ENCODE data around the gene SLC17A9.

Gene SLC17A9

DNA sequence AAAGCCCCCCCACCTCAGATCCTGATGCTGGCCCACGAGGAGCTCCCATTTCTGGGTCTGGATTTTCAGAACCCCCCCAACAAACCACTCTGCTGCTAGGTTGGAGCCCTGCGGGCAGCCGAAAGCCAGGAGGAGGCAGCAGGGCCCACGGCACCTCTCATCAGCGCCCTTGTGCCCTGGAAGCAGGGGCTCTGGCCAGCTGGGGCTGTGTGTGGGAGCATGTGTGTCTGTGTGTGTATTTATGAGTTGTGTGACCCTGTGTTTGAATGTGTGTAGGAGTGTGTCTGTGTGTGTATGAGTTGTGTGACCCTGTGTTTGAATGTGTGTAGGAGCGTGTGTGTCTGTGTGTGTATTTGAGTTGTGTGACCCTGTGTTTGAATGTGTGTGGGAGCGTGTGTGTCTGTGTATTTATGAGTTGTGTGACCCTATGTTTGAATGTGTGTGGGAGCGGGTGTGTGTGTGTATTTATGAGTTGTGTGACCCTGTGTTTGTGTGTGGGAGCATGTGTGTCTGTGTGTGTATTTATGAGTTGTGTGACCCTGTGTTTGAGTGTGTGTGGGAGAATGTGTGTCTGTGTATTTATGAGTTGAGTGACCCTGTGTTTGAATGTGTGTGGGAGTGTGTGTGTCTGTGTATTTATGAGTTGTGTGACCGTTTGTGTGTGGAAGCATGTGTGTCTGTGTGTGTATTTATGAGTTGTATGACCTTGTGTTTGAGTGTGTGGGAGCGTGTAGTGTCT lies 18.9 kb downstream of the SLC17A9 start:
- no peak overlapping the region for H3K4me3 ChIP-seq (ENCODE audit: low read depth, low read length)
- DNase-seq (ENCODE audit: low read depth): no peak
- TF ChIP-seq, protein P1, sequence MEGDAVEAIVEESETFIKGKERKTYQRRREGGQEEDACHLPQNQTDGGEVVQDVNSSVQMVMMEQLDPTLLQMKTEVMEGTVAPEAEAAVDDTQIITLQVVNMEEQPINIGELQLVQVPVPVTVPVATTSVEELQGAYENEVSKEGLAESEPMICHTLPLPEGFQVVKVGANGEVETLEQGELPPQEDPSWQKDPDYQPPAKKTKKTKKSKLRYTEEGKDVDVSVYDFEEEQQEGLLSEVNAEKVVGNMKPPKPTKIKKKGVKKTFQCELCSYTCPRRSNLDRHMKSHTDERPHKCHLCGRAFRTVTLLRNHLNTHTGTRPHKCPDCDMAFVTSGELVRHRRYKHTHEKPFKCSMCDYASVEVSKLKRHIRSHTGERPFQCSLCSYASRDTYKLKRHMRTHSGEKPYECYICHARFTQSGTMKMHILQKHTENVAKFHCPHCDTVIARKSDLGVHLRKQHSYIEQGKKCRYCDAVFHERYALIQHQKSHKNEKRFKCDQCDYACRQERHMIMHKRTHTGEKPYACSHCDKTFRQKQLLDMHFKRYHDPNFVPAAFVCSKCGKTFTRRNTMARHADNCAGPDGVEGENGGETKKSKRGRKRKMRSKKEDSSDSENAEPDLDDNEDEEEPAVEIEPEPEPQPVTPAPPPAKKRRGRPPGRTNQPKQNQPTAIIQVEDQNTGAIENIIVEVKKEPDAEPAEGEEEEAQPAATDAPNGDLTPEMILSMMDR (conservative IDR thresholded peaks at IDR 0.05; ENCODE audit: low read depth, low read length): no peak

DNA sequence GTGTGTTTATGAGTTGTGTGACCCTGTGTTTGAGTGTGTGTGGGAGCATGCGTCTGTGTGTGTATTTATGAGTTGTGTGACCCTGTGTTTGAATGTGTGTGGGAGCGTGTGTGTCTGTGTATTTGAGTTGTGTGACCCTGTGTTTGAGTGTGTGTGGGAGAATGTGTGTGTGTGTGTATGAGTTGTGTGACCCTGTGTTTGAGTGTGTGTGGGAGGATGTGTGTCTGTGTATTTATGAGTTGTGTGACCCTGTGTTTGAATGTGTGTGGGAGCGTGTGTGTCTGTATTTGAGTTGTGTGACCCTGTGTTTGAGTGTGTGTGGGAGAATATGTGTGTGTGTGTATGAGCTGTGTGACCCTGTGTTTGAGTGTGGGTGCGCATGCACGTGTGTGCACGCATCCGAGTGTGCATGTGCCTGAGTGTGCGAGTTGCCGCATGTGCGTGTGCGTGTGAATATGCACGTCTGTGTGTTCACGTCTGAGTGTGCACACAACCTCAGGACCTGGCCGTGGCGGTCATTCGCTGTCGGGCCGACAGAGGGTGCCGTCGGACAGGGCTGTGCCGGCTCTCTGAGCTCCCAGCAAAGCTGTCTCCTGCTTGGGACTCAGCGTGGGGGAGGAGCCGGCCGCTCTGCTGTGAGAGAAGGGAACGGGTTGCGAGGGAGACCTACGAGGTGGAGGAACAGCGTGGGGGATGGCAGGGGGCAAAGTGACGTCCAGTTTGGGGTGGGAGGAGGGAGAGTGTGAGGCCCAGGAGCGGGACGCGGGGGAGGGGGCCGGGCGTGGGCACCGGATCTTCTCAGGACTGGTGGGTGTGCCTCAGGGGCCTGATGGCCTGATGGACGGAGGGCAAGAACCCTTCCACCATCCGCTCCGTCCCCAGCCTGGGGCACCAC lies 19.7 kb downstream of the SLC17A9 start:
- TF ChIP-seq, protein P1 (conservative IDR thresholded peaks at IDR 0.05; ENCODE audit: low read depth, low read length): peak; percentile 96
- no peak overlapping the region for H3K4me3 ChIP-seq (ENCODE audit: low read depth, low read length)
- DNase-seq (ENCODE audit: low read depth): peak; percentile 86

DNA sequence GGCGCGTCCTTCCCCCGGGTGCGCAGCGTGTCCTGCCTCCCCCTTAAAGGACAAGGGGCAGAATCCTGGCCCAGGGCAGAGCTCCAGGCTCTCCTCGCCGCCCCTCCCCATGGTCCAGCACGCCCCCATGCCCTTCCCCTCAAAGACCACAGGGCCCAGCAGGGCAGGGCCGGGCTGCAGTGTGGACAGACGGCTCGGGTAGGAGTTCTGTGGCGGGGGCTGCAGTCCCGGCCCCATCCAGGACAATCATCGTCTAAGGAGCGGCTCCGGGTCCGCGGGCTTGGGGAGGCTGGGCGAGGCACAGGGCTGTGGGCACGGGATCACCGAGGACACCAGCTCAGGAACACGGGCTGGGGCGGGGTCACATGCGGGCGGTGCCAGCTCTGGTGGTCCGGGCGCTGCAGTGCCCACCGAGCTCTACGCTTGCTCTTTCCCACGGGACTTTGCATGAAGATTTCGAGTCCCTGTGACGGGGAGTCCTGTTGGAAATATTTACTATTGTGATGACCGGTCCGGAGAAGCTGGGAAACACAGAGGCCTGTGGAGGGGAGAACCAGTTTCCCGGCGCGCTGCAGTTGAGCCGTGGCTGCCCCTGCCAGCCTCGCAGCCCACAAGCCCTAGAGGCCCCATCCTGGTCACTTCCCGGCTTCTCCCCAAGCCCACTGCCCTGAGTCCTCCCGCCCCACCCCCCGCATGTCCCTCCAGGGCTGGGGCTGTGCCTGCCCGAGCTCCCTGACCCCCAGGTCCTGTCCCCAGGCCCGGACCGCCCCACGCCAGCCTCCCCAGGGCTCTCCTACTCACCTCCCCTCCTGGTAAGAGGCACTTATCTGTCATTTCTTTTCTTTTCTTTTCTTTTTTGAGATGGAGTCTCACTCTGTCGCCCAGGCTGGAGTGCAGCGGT lies 20.6 kb downstream of the SLC17A9 start:
- DNase-seq (ENCODE audit: low read depth): no peak
- H3K4me3 ChIP-seq (ENCODE audit: low read depth, low read length): no peak overlapping the region
- TF ChIP-seq, protein P1 (conservative IDR thresholded peaks at IDR 0.05; ENCODE audit: low read depth, low read length): no peak

DNA sequence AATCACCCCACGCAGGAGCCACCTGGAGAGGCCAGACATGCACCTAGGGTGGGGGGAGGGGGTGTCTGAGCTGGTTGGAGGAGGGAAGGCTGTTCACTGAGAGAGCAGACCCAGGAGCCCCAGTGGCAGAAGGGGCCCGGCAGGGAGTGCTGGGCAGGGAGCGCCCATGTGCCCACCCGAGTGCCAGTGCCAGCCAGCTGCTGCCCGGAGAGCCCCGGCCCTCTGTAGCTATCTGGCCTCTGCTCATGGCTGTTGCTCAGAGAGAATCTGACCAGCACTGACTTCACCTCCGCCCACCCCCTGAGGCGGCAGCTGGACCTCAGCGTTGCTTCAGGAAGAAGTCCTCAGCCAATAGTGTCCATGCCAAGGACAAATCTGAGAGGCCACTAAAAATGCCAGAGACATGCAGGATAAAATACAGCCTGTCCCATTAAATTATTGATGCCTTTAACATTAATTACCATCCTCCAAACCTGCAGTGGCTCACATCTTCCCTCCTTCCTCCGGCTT lies 22.8 kb downstream of the SLC17A9 start:
- no peak for DNase-seq (ENCODE audit: low read depth)
- TF ChIP-seq, protein P1 (conservative IDR thresholded peaks at IDR 0.05; ENCODE audit: low read depth, low read length): no peak
- no peak overlapping the region for H3K4me3 ChIP-seq (ENCODE audit: low read depth, low read length)

DNA sequence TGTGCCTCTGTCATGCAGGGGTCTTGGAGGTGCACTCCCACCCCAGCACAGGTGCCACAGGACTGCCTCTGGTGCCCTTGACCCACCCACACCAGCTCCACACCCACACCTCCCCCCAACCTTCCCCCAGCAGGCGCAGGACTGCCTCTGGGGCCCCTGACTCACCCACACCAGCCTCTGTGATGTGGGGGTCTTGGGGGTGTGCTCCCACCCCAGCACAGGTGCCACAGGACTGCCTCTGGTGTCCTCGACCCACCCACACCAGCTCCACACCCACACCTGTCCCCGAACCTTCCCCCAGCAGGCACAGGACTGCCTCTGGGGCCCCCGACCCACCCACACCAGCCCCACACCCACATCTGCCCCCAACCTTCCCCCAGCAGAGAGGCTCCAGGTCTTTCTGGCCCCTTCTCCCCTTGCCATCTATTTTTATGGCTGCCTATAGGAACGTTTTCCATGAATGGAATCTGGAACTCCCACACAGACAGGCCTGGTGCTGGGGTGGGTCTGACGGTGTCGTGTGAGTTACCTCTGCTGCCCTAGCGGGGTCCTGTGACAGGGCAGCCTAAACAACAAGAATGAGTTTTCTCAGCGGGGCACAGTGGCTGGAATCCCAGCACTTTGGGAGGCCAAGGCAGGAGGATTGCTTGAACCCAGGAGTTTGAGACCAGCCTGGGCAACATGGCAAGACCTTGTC lies 23.5 kb downstream of the SLC17A9 start:
- TF ChIP-seq, protein P1 (conservative IDR thresholded peaks at IDR 0.05; ENCODE audit: low read depth, low read length): no peak
- no peak for DNase-seq (ENCODE audit: low read depth)
- H3K4me3 ChIP-seq (ENCODE audit: low read depth, low read length): no peak overlapping the region

DNA sequence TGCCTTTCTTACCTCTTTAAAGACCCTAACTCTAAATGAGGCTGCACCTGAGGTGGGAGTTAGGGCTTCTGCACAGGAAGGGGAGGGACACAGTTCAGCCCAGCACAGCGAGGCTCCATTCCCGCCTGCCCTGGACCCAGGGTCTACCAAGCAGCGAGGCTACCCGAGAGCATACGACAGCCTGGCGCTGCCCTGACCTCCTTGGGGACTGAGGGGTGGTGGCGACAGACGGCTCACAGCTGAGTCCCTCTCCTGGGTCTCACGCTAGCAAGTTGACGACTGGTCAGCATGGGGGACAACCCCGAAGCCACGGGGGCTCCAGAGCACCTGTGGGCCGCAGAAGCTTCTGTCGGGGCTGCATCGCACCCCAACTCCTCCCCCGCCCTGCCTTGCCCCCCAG lies 24.4 kb downstream of the SLC17A9 start:
- TF ChIP-seq, protein P1 (conservative IDR thresholded peaks at IDR 0.05; ENCODE audit: low read depth, low read length): no peak
- H3K4me3 ChIP-seq (ENCODE audit: low read depth, low read length): no peak overlapping the region
- no peak for DNase-seq (ENCODE audit: low read depth)

All from choroid plexus epithelial cell (primary cell).